HPDE6-E6E7 (cell line): Measurements from ENCODE around the gene FKRP.
"Not testable (repeated sequence)": the region's sequence is repeated elsewhere in the genome, so short reads cannot be mapped to it uniquely, and the experiment has no call there.

Experiments
- DNase-seq: peaks from one replicate; pipeline ENCODE4 v3.0.0; 2011; ENCODE audit warnings: missing footprints; ENCODE audit errors: extremely low spot score

Gene FKRP

DNA sequence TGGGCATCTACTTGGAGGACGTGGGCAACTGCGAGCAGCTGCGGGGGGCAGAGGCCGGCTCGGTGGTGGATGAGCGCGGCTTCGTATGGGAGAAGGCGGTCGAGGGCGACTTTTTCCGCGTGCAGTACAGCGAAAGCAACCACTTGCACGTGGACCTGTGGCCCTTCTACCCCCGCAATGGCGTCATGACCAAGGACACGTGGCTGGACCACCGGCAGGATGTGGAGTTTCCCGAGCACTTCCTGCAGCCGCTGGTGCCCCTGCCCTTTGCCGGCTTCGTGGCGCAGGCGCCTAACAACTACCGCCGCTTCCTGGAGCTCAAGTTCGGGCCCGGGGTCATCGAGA lies 10.7 kb downstream of the FKRP start:
- no peak for DNase-seq

DNA sequence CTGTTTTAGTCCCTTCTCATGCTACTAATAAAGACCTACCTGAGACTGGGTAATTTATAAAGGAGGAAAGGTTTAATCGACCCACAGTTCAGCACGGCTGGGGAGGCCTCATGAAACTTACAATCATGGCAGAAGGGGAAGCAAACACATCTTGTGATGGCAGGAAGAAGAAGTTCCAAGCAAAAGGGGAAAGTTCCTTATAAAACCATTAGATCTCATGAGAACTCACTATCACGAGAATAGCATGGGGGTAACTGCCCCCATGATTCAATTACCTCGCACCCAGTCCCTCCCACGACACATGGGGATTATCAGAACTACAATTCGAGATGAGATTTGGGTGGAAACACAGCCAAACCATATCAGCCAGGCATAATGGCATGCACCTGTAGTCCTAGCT lies 13.3 kb downstream of the FKRP start:
- no peak for DNase-seq

DNA sequence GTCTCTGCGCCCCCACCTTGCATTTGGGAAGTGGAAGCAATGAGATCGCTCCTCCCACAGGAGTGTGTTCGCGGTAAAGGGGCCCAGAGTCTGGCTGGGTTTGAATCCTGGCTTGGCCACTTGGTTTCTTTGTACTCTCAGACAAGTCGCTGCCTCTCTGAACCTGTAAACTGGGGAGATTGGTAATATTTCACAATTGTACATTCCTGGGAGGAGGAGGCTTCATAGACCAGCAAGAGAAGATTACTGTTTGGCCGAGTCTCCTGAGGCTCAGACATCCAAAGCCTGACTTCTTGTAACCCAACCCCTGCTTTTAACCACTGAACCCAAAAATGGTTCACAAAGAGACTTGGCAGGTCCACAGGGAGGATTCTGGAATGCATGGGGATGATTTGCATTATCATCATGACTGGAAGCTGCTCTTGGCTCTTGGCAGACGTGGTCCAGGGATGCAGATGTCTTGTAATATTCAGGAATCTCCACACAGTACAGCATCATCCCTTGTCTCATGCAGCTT lies 14.0 kb downstream of the FKRP start:
- no peak for DNase-seq

DNA sequence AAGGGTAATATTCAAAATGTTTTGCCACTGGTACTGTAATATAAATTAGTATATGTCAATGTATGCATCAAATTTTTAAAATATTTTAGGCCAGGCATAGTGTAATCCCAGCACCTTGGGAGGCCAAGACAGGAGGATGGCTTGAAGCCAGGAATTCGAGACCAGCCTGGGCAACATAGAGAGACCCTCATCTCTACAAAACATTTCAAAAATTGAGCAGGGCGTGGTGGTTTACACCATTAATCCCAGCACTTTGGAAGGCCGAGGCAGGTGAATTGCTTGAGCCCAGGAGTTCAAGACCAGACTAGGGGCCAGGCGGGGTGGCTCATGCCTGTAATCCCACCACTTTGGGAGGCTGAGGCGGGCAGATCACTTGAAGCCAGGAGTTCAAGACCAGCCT lies 14.5 kb downstream of the FKRP start:
- DNase-seq, result no peak

- DNase-seq, result not testable (repeated sequence)
Measured at GRCh38 chr19:46760897-46761296, 15.0 kb downstream of the FKRP start.

DNA sequence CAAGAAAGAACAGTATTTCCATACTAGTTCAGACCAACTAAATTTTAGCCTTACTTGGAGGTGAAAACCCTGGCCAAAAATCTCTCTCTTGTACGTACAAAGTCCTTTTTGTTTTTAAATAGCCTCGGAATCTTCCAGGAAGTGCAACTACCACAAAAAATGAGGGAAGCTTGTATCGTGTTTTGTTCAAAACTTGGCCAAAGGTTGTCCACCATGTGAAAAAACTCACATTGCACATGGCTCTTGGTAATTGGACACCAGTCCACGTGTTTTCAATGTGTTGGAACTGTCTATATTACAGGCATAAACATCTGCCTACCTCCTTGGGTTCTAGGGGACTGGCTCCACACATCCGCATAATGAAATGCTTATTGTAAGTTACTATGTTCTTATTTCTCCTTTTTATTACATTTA lies 15.6 kb downstream of the FKRP start:
- DNase-seq, result no peak

DNA sequence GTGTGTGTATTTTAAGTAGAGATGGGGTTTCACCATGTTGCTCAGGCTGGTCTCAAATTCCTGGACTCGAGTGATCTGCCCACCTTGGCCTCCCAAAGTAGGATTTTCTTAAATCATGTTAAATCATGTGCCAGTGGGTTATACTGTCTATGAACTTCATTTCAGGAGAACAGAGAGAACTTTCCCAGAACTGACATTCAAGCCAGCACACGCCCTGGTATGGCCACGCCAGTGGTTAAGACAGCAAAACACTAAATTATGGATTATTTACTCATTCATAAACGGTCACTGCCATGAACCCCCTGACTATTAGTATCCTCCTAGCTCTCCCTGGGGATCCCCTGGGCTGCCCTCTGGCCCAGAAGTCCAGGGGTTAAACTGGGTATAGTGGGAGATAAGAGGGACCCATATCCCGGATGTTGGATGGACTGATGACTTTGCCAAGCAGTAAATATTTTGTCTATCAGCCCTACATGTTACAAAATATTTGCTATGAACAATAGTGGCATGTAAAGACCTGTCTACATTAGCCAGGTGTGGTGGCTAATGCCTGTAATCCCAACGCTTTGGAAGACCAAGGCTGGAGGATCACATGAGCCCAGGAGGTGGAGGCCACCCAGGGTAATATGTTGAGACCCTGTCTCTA lies 16.5 kb downstream of the FKRP start:
- DNase-seq, result peak; percentile 76

- DNase-seq, result no peak
Measured at GRCh38 chr19:46764817-46765291, 19.0 kb downstream of the FKRP start.

DNA sequence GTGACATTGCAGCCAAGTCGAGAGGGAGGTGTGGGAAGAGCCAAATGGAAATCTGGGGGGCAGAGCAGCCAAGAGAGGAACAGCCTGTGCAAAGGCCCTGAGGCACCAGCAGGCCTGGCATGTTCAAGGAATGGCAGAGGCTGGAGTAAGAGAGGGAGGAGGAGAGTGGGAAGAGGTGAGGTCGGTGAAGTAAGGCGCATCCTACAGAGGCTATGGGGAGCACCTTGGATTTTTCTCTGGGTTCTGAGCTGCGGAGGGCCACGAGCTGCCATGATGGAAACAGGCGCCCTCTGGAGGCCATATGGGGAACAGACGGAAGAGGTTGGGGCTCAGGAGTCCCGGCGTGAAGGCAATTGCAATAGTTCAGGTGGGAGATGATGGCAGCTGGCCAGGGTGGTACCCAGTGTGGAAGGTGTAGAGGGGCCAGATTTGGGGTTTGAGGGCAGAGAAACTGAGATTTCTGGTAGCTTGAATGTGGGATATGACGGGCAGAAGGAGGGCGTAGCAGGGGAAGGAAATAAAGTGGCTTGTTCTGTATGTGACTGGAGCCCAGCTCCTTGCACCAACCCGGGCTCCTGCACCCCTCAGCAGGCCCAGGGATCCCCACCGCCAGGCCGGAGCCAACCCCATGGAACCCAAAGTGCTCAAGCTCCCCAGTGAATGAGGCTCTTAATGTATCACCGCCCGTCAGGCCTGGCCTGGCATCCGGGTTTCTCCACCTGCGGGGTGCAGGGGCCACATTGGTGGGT lies 20.9 kb downstream of the FKRP start:
- no peak for DNase-seq

DNA sequence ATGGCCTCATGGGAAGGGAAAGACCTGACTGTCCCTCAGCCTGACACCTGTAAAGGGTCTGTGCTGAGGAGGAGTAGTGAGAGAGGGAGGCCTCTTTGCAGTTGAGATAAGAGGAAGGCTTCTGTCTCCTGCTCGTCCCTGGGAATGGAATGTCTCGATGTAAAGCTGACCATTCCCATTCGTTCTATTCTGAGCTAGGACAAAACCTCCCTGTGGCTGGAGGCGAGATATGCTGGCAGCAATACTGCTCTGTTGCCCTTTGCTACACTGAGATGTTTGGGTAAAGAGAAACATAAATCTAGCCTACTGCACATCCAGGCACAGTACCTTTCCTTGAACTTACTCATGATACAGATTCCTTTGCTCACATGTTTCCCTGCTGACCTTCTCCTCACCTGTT lies 22.9 kb downstream of the FKRP start:
- not testable (repeated sequence) for DNase-seq

- DNase-seq, result no peak
Measured at GRCh38 chr19:46772170-46773017, 26.5 kb downstream of the FKRP start.

GRCh38 chr19:46773018-46773399 lies 27.2 kb downstream of the FKRP start:
- DNase-seq, result no peak

DNA sequence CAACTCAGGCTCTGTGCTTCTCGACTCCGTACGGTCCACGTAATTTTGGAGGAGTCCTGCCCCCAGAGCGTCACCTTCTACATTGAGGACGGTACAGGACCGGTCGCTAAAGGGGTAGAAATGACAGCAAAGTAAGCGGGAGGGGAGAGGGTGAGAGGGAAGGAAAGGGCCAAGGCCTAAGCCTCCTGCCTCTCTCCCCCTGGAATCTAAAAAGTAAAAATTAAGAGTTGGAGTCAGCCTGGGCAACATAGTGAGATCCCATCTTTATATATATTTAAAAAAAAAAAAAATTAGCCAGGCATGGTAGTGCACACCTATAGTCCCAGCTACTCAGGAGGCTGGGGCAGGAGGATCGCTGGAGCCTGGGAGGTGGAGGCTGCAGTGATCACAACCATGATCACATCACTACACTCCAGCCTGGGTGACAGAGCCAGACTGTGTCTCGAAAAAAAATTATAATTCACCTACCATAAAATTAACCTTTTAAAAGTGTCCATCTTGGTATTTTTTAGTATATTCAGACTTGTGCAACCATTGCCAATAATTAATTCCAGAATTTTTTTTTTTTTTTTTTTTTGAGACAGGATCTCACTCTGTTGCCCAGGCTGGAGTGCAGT lies 29.9 kb downstream of the FKRP start:
- DNase-seq, result no peak

GRCh38 chr19:46776927-46777911 lies 31.4 kb downstream of the FKRP start:
- DNase-seq, result no peak

- not testable (repeated sequence) for DNase-seq
Measured at GRCh38 chr19:46777956-46778645, 32.2 kb downstream of the FKRP start.

DNA sequence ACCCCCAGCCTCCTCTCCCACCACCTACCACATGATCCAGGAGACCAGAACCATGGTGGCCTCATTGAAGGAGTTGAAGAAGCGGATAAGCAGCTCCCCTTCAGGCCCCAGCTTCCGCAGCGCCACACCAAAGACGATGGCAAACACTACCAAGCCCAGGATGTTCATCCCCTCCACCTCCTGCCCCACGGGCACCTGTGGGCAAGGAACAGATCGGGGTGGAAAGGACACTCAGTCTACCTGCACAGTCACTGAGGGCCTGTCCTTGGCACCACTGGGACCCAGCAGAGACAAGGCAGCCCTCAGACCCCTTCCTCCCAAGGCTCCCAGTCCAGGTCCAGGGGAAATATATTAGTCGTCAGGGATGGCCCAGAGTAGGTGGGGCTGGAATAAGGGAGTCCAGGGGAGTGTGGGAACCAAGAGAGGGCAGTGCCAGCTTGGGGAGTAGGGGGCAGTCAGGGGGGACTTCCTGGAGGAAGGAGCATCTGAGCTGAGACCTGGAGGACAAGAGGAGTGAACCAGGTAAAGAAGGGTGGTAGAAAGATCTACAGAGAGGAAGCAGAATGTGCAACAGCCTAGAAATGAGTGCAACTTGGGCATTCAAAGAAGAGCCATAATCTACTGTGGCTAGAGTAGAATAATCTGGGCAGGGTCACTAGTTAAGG lies 36.6 kb downstream of the FKRP start:
- DNase-seq, result no peak

DNA sequence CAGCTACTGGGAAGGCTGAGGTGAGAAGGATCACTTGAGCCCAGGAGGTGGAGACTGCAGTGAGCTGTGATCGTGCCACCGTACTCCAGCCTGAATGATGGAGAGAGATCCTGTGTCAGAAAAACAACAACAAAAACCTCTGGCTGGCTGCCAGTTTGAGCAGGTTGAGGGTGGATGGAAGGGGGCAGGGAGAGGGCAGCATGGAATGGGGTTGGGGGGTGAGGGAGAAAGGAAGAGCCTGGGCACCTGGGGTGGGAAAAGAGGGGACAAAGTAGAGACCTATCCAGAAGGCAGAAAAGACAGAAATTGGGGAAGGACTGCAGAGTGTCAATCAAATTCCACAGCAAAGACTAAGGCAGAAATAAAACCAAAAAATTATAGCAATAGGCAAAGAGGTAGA lies 37.8 kb downstream of the FKRP start:
- no peak for DNase-seq

DNA sequence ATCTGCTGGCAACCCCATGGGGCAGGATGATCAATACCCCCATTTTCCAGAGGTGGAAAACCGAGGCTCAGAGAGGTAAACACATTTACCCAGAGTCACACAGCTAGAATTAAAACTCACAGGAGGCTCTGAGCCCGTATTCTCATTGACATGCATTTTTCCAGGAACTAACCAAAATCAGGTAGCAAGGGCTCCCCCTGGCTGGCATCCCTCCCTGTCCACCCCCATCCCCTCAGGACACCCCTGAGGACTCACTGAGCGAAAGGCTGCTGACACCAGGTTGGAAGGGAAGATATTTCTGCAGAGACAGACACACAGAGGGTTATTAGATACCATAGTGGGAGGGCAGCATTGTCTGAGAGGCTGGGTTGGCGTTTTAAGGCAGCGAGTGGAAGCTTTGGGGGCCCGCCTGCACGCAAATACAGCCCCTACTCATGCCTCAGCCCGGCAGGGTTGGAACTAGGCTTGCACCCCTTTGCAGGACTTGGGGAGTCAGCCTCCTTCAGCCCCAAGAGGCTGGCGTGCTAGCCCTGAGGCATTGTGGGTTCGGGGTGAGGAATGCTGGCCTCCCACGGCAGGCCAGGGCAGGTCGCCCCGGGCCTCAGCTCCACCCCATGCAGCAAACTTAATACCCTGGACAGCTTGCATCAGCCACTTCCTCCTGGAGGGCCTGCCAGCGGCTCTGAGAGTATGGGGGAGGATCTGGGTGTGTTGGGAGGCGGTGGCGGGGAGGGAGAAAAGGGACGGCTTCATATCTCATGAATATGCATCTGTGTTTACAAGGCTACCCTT lies 38.6 kb downstream of the FKRP start:
- peak; percentile 98 for DNase-seq
